ENCODE results near the gene HDAC8.

DNA sequence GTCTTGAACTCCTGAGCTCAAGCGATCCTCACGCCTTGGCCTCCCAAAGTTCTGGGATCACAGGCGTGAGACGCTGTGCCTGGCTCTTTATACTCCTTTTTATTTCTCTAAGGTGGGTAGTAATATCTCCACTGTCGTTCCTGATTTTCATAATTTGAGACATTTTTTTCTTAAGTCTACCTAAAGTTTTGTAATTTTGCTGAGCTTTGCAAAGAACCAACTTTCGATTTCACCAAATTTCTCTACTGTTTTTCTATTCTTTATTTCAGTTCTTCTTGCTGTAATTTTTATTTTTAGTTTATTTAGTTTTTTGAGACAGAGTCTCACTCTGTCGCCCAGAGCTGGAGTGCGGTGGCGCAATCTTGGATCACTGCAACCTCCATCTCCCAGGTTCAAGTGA lies 196.5 kb downstream of the HDAC8 start:
- TF ChIP-seq, protein P1, sequence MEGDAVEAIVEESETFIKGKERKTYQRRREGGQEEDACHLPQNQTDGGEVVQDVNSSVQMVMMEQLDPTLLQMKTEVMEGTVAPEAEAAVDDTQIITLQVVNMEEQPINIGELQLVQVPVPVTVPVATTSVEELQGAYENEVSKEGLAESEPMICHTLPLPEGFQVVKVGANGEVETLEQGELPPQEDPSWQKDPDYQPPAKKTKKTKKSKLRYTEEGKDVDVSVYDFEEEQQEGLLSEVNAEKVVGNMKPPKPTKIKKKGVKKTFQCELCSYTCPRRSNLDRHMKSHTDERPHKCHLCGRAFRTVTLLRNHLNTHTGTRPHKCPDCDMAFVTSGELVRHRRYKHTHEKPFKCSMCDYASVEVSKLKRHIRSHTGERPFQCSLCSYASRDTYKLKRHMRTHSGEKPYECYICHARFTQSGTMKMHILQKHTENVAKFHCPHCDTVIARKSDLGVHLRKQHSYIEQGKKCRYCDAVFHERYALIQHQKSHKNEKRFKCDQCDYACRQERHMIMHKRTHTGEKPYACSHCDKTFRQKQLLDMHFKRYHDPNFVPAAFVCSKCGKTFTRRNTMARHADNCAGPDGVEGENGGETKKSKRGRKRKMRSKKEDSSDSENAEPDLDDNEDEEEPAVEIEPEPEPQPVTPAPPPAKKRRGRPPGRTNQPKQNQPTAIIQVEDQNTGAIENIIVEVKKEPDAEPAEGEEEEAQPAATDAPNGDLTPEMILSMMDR (IDR thresholded peaks at IDR 0.05; ENCODE audit: low read length) = no peak
- TF ChIP-seq EZH2 (optimal IDR thresholded peaks at IDR 0.05; ENCODE audit: low read depth, low read length) = no peak
- no peak for TF ChIP-seq EZH2phosphoT487 (IDR thresholded peaks at IDR 0.05; ENCODE audit: low read length)
